Measurements from ENCODE around the gene RTL5.

The RTL5 gene

GRCh38 chrX:72129661-72130060 is 2.1 kb downstream of the RTL5 start:
- DNase-seq, result no peak

DNA sequence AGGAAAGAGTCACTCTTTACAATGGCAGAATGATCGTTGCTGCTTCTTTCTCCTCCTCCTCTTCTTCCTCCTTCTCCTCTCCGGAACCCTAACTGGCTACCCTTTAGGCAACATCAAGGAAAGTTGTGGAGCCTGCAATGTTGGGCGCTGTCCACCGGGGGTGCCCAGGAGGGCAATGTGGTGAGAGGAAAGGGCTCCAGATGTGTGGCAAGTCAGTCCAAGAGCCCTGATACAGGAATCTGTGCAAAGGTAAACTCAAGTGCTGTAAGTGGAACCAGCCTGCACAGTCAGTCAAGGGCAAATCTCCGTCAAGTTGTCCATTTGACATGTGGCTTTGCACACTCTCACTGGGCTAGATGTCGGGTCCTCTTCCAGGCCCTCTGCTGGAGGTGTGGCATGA is 2.8 kb downstream of the RTL5 start:
- peak; percentile 59 for DNase-seq

GRCh38 chrX:72128183-72128834 is 3.4 kb downstream of the RTL5 start:
- DNase-seq, result no peak

DNA sequence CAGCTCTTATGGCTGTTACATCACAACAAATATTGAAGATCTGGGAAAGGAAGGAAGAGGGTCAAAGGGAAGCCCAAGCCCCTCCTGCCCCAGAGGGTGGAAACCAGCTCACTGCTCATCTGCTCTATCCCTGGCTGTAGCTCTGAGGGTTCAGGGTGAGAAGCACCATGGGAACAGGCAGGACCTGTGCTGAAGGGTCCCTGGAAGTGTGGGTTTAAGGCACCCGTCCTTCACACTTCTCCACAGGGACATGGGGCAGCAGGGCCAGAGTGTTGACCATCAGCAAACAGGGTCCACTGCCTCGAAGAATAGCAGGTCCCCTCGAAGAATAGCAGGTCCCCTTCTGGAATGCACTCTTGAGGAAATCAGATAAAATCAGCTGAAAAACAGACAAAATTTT is 4.4 kb downstream of the RTL5 start:
- no peak for DNase-seq

DNA sequence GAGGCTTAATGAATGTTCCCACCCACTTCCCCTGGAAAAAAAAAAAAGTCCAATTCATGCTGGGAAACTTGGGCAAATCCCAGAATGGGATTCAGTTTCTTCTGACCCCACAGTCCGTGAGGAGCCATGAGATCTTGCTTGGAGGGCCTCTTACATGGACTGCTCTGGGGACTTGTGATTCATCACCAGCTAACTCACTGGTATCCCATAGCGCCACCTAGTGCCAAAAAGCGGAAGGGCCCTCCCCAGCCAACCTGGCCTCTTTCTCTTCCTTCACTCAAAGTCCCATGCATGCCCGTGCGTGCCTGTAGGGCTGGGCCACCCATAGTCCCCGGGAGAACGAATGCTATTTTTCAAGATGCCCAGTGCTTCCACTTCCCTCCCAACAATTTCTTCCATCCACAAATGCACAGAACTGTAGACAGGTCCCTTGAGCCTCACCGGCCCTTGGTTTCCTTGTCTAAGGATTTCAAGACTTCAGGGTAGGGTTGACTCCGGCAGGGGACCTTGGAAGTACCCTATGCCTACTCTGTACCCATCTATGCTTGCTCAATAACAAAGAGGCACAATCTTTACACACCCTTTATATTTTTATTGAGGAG is 5.1 kb downstream of the RTL5 start:
- DNase-seq, result peak; percentile 84

DNA sequence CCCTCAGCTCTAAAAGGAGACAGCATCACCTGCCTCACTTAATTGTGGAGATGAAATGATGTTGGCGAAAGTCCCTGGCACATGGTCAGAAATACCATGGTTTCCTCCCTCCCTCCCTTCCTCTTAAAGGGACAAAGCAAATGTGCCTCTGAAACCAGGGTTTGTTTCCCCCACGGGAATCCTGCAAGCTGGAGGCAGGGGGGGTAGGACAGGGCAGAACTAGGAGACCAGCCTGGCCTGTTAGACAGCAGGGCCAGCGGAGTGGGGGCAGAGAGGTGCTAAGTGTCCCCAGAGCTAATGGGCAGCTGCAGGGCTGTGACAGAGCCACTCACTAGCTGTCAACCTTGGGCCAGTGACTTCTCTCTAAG is 5.7 kb downstream of the RTL5 start:
- DNase-seq, result no peak

DNA sequence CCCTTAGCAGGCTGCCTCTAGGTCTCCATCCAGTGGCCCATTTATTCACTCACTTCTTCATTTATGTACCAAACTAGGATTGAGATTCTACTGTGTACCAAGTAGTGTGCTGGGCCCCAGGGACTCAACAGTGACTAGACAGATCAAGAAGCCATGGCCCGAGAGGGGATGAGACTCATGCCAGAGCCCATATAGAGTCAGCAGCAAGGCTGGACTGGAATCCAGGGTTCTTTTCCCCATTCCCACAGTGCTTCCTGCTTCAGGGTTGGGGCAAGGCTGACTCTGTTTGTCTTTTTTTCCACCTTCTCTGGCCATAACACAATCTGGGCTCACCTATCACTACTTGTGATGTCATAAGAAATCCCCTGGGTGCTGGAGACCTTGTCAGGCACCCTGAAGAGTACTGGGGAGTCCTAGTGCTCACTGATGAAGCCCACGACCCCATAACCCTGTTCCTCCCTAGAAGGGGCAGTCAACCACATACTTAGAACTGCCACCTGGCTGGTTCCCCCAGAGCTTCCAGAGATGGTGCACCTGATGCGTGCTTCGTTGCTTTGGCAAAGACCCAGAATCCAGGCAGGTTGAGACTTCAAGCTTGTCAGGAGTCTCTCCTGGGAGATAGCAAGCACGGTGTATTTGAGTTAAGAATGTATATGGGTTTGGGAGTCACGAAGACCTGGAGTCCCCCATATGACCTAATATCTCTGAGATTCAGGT is 6.2 kb downstream of the RTL5 start:
- DNase-seq, result no peak

GRCh38 chrX:72124540-72125201 is 7.0 kb downstream of the RTL5 start:
- DNase-seq, result no peak

GRCh38 chrX:72123471-72124185 is 8.1 kb downstream of the RTL5 start:
- DNase-seq, result no peak

DNA sequence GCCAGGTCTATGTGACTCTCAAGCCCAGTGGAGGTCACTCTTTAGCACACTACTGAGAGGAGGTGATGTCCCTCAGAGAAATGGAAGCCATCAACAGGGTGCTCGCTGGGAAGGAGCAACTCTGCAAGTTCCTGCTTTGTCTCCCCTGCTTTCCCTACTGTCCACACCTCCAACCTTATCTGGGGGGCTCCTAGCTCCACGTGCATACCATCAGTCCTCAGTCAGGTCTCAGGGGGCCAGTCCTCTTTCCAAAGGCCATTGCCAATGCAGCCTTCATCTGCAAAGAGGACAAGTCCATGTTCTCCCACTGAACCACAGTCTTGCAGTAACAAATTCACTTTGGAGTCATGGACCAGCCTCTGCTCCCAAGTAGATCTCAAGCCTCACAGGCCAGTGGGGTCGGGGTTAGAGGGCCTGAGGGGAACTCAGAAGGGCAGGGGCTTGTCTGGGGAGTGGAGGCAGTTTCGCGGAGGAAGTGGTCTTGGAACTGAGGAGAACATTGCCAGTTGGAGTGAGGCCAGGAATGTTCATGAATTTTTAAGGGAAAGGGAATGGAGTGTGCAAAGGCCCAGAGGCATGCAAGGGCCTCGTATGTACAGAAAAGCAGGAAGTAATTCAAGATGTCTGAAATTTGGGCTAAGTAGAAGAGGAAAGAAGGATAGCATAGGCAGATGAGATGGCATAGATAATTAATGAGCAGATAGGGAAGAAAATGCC is 8.9 kb downstream of the RTL5 start:
- DNase-seq, result no peak

DNA sequence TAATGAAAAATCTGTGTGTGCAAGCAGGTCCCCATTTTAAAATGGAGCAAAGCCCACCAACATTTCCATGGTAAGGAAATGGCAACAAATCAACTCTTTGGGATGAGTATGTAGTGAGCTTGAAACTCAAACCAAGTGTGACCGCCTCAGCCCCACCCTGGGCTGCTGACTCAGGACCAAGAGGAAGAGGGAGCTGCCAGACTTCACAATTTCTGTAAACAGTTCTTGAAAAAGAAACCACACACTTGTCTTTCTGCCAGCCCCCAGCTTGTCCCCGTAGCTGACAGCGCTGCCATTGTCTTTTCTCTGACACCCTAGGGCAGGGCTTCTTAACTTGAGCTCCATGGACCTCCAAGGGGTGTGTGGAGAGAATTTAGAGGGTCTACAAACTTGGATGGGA is 10.3 kb downstream of the RTL5 start:
- no peak for DNase-seq

DNA sequence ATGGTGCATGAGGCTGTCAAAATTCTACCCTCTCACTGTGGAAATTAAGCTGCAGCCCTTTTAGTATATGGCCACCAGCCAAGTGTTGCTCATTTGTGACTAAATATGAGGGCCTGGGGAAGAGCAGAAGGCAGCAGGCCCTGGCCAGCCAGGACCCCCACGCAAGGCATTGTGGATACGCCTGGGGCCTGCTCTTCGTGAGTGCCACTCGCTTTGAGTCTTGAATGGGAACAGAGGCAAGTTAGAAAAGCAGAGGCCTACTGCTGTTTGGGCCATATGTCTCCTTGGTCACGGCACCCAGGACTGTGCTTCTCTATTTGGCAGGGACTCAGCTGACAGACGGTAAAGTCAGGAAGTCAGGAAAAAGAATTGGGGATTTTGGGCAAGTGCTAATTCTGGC is 10.9 kb downstream of the RTL5 start:
- no peak for DNase-seq

DNA sequence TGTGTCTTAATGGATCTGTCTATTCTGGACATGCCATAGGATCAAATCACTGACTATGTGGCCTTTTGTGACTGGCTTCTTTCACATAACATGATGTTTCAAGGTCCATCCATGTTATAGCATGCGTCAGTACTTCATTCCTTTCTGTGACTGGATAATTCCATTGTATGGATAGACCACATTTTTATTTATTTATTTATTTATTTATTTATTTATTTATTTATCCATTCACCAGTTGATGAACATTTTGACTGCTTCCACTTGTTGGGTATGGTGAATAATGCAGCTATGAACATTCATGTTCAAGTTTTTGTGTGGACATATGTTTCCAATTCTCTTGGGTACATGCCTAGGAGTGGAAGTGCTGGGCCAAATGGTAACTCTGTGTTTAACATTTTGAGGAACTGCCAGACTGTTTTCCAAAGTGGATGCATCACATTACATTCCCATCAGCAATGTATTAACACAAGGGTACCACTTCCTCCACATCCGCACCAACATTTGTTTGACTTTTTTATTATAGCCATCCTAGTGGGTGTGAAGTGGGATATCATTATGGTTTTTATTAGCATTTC is 14.0 kb downstream of the RTL5 start:
- no peak for DNase-seq

GRCh38 chrX:72115380-72115779 is 16.3 kb downstream of the RTL5 start:
- no peak for DNase-seq

- no peak for DNase-seq
Measured at GRCh38 chrX:72114807-72115206, 16.9 kb downstream of the RTL5 start.

GRCh38 chrX:72114306-72114705 is 17.4 kb downstream of the RTL5 start:
- no peak for DNase-seq

DNA sequence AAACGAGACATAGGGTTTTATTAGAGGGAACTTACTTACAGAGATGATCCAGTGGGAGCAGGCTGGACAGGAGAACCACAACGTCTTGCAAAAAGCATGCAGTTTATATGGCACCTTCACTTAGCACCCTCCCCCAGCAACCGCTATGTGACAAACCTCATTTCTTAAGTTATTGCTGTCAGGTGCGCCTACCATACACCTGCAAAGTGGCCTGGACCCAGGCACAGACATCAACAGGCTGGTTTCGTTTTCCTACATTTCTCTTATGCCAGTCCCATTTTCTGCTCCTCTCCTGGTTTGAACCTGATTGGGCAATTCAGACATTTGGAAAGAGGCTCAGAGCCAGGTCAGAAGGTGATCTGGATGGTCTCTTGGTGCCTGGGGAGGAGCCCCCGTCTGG is 18.3 kb downstream of the RTL5 start:
- no peak for DNase-seq

GRCh38 chrX:72110876-72111708 is 20.6 kb downstream of the RTL5 start:
- DNase-seq, result no peak

DNA sequence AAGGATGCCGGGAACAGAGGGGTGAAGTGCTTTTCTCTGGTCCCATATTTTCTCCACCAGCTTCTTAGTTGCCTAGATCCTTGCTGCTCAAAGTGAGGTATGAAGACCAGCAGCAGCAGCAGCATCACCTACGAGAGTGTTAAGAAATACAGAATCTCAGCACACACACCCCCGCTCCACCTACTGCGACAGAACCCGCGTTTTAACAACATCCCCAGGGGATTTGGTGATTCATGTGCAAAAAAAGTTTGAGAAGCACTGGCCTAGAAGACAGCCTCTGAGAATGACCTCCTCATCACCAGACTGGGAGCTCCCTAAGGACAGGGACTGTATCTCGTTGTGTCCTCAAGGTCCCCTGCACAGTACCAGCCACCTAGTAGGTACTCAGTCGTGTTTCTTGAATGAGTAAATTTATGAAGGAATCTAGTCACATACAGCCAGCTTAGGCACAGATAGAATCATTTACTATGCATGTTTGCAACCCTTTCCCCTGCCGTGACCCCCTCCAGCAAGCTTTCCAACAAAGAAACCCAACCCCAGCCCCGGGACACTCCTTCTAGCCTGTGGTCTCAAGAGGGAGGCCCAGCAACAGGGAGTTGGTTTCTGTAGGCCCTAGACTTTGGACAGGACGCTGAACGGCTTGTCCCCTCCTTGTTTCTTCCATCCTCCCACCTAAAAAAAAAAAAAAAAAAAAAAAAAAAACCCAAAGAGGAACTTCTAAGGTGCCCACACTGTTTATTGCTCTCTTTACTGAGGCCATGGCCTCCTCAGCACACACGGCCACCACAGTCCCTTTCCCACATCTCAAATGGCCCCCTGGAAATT is 21.5 kb downstream of the RTL5 start:
- DNase-seq, result no peak

DNA sequence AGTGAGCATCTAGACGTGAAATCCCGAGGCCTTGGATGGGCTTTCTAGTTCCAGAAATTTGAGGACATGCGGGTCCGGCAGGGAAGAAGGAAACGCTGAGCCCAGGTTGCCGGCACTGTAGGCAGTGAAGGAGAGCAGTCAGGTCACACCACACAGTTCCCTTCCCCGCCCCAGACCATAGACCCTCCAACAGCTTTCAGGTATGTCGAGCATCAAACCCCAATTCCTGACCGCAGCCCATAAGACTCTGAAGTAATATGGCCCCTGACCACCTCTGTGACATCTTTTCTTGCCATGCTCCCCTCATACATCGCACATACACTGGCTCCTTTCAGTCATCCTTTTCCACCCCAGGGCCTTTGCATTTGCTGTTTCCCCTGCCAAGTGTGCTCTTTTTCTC is 23.0 kb downstream of the RTL5 start:
- no peak for DNase-seq

All from DMS53 (cell line).